NCI-H2107 treated with DMSO at 0.1 percent for 48 hours (cell line): ENCODE results near the gene SCAF1.

Experiments used
- DNase-seq: peaks from one replicate; lab custom pipeline; 2025; ENCODE audit not compliant: unreplicated experiment; lab: John Stamatoyannopoulos, UW

Gene SCAF1, protein sequence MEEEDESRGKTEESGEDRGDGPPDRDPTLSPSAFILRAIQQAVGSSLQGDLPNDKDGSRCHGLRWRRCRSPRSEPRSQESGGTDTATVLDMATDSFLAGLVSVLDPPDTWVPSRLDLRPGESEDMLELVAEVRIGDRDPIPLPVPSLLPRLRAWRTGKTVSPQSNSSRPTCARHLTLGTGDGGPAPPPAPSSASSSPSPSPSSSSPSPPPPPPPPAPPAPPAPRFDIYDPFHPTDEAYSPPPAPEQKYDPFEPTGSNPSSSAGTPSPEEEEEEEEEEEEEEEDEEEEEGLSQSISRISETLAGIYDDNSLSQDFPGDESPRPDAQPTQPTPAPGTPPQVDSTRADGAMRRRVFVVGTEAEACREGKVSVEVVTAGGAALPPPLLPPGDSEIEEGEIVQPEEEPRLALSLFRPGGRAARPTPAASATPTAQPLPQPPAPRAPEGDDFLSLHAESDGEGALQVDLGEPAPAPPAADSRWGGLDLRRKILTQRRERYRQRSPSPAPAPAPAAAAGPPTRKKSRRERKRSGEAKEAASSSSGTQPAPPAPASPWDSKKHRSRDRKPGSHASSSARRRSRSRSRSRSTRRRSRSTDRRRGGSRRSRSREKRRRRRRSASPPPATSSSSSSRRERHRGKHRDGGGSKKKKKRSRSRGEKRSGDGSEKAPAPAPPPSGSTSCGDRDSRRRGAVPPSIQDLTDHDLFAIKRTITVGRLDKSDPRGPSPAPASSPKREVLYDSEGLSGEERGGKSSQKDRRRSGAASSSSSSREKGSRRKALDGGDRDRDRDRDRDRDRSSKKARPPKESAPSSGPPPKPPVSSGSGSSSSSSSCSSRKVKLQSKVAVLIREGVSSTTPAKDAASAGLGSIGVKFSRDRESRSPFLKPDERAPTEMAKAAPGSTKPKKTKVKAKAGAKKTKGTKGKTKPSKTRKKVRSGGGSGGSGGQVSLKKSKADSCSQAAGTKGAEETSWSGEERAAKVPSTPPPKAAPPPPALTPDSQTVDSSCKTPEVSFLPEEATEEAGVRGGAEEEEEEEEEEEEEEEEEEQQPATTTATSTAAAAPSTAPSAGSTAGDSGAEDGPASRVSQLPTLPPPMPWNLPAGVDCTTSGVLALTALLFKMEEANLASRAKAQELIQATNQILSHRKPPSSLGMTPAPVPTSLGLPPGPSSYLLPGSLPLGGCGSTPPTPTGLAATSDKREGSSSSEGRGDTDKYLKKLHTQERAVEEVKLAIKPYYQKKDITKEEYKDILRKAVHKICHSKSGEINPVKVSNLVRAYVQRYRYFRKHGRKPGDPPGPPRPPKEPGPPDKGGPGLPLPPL

DNA sequence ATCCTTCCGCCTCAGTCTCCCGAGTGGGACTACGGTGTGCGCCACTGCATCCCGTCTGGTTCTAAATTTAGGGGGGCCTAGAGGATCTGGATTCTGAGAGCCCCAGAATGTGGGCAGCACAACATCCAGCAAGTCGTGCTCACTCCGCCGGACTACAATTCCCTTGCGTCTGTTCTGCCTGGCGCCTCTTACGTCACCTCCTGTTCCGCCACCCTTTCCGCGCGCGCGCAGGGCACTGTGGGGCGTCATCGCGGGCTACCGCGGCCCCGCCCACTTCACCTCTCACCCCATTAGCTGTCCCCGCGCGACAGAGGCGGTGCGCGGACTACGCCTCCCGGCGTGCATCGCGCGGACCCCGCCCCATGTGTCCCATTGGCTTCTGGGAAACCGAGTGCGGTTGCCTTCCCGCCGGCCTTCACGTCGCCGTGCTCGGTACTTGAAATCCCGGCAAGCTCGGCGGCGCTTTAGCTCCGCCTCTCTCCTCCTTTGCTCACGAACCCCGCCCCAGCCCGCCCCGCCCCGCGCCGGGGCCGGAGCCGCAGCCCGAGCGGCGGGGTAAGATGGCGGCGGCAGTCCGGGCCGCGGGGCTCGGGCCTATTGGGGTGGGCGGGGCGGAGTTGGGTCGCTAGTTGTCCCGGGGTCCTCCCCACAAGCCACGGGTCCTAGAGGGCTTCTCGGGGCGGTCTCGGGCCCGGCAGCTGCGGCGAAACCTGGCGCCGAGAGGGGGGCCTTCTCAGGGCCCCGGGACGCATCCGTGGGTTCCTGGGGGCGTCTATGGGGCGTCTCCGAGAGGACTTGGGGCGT, at the start of gene SCAF1:
Gene SCAF1, plus strand, starts transcription at position 522 of the 804 bp plus-strand sequence. CDS start 2,818 bp downstream, outside the sequence.
- DNase-seq = peak; percentile 95

GRCh38 chr19:49592486-49593232, 49.4 kb upstream of the SCAF1 start:
- no peak for DNase-seq

- peak; percentile 10 for DNase-seq
These were observed 48.5 kb upstream of the SCAF1 start for GRCh38 chr19:49593233-49594113.

DNA sequence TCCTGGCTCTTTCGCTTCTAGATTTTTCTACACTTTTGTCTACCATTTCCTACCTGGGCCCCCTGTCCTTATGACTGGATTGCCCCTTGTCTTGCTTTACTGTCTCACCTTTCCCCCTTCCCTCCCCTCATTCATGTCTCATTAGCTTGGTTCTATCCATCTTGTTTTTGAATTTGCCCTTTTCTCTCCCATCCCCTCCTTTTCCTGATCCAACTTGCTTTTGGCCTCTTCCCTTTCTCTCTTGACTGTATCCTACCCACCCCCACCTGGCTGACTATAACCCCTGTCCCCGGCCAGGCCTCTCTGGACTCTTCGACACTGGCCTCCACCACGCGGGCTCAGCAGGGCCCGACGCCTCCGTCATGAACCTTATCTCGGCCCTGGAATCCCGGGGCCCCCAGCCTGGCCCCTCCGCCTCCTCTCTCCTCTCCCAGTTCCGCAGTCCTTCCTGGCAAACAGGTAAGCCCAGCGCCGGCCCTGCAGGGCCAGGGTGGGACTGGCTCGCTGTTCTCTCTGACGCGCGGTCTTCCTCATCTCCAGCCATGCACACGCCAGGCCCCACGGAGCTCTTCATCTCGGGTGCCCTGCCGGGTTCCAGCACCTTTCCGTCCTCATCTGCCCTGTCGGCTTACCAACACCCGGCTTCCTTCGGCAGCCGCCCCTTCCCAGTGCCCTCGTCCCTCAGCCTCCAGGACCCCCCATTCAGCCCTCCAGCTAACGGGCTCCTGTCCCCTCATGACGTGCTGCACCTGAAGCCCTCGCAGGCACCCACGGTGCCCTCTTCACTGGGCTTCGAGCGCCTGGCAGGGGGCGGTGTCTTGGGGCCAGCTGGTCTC, 47.6 kb upstream of the SCAF1 start:
- no peak for DNase-seq

- DNase-seq = no peak
These were observed 46.8 kb upstream of the SCAF1 start for GRCh38 chr19:49594993-49595818.

DNA sequence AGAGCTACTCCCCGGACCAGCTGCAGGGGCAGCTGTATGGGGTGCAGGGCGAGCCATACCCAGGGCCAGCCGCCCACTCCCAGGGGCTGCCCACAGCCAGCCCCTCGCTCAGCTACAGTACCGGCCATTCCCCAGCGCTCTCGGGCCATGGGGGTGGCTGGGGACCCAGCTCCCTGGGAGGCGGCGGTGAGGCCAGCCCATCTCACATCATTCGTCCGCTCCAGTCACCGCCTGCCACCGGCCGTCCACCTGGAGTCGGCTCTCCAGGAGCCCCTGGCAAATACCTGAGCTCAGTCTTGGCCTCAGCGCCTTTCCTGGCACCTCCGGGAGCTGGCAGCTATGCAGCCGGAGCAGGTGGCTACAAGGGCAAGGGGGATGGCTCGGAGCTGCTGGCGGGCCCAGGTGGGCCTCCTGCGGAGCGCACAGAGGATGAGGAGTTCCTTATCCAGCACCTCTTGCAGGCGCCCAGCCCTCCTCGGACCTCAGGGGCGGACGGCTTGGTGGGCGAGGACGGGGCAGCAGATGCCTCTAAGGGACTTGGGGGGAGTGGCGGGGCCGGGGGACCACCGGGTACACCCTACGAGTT, 46.1 kb upstream of the SCAF1 start:
- no peak for DNase-seq

GRCh38 chr19:49596407-49596806, 45.6 kb upstream of the SCAF1 start:
- no peak for DNase-seq

GRCh38 chr19:49596954-49597702, 44.9 kb upstream of the SCAF1 start:
- DNase-seq = no peak

DNA sequence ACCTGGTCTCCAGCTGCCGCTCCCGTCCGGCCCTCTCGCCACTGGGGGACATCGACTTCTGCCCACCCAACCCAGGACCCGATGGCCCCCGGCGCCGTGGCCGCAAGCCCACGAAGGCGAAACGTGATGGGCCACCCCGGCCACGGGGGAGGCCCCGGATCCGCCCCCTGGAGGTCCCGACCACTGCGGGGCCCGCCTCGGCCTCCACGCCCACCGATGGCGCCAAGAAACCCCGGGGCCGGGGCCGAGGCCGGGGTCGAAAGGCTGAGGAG, 44.4 kb upstream of the SCAF1 start:
- DNase-seq = no peak

DNA sequence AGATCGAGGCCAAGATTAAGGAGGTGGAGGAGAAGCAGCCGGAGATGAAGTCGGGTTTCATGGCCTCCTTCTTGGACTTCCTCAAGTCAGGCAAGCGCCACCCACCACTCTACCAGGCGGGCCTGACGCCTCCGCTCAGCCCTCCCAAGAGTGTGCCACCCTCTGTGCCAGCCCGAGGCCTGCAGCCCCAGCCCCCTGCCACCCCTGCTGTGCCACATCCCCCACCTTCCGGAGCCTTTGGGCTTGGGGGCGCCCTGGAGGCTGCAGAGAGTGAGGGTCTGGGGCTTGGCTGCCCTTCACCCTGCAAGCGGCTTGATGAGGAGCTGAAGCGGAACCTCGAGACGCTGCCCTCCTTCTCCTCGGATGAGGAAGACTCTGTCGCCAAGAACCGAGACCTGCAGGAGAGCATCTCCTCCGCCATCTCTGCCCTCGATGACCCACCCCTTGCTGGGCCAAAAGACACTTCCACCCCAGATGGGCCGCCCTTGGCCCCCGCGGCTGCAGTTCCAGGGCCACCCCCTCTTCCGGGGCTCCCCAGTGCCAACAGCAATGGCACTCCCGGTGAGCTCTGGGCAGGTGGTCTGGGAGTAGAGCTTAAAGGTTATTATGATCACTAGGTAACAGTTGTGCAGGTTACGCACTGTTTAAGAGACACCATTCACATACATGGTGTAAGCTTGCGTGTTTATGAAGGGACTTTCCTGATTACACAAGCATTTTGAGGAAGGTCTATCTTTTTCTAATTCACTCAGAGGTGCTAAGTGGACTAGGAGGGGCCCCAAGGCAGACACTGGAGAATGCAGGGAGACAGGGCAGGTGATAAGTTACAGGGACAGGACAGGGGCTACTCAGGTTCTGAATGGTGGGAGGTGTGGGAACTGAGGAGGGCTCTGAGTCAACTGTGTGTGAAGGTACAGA, 42.4 kb upstream of the SCAF1 start:
- DNase-seq = no peak

DNA sequence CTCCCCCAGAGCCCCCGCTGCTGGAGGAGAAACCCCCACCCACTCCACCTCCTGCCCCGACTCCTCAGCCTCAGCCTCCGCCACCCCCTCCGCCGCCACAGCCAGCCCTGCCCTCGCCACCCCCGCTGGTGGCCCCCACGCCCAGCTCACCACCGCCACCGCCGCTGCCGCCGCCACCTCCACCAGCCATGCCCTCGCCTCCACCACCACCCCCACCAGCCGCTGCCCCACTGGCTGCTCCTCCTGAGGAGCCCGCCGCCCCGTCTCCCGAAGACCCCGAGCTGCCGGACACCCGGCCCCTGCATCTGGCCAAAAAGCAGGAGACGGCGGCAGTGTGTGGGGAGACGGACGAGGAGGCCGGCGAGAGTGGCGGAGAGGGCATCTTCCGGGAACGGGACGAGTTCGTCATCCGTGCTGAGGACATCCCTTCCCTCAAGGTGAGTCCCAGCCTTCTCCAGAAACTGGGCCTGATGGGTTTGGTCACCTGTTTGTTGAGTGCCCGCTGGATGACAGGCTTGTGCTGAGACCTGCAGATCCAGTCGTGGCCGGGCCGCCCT, 40.4 kb upstream of the SCAF1 start:
- no peak for DNase-seq

- no peak for DNase-seq
These were observed 39.2 kb upstream of the SCAF1 start for GRCh38 chr19:49602806-49603205.

- no peak for DNase-seq
These were observed 36.4 kb upstream of the SCAF1 start for GRCh38 chr19:49605605-49606004.

DNA sequence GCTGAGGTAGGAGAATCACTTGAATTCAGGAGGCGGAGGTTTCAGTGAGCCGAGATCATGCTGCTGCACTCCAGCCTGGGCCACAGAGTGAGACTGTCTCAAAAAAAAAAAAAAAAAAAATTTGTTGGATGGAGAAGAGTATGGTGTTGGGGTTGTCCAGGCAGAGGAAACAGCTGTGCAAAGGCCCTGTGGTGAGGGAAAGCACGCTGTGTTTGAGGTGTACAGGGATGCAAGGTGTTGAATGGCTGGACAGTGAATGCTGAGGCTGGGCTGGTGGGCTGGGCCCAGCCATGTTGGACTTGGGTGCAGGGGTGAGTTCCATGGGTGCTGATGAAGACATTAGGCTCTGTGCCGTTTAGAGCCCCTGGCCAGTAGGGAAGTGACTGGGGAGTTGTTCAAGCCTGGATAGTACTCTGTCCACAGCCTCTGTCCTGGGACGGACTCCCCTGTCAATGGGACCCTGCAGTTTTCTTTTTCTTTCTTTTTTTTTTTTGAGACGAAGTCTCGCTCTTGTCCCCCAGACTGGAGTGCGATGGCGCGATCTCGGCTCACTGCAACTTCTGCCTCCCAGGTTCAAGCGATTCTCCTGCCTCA, 32.4 kb upstream of the SCAF1 start:
- no peak for DNase-seq
